Neuronal stem cell (in vitro differentiated cells): Measurements from ENCODE around the gene MYOZ3.

Experiments
- DNase-seq: peaks from one replicate; pipeline ENCODE4 v3.0.0-alpha.2; 2013; ENCODE audit warnings: low spot score
- H2AFZ ChIP-seq: one replicate; pipeline ENCODE4 v1.6.1; 2013; ENCODE audit warnings: mild to moderate bottlenecking, low read length, inconsistent platforms
- H2AK5ac ChIP-seq: 2 replicates; pipeline ENCODE4 v1.6.1; 2013; ENCODE audit warnings: low read depth, mild to moderate bottlenecking, inconsistent platforms, low read length, moderate library complexity, mixed read lengths
- H2BK120ac ChIP-seq: 2 replicates; pipeline ENCODE4 v1.6.1; 2013; ENCODE audit warnings: low read depth, mild to moderate bottlenecking, inconsistent platforms, low read length, moderate library complexity, mixed read lengths
- H2BK12ac ChIP-seq: one replicate; pipeline ENCODE4 v1.6.1; 2013; ENCODE audit warnings: low read length, inconsistent platforms
- H2BK15ac ChIP-seq: 2 replicates; pipeline ENCODE4 v1.6.1; 2013; ENCODE audit warnings: mild to moderate bottlenecking, low read length, inconsistent platforms, mixed read lengths
- H2BK5ac ChIP-seq: one replicate; pipeline ENCODE4 v1.6.1; 2013; ENCODE audit warnings: inconsistent platforms, mild to moderate bottlenecking, low read length, moderate library complexity
- H3K14ac ChIP-seq: one replicate; pipeline ENCODE4 v1.6.1; 2013; ENCODE audit warnings: low read length, inconsistent platforms
- H3K18ac ChIP-seq: 2 replicates; pipeline ENCODE4 v1.6.1; 2013; ENCODE audit warnings: low read length, inconsistent platforms
- H3K23ac ChIP-seq: 2 replicates; pipeline ENCODE4 v1.6.1; 2013; ENCODE audit warnings: low read depth, mild to moderate bottlenecking, mixed read lengths, low read length, inconsistent platforms; ENCODE audit not compliant: poor library complexity
- H3K27ac ChIP-seq: replicated peaks from 3 replicates; pipeline ENCODE4 v1.5.1; 2013; ENCODE audit warnings: low read length, inconsistent platforms
- H3K27me3 ChIP-seq, 3 experiments: 2 replicates each; pipeline ENCODE4 v1.6.1; 2013; ENCODE audit warnings: low read length in 3 of 3, mild to moderate bottlenecking in 2 of 3, inconsistent platforms in 1 of 3, low read depth in 1 of 3, mixed read lengths in 1 of 3, moderate library complexity in 1 of 3; ENCODE audit not compliant: control insufficient read depth in 3 of 3, insufficient read depth in 3 of 3
- H3K36me3 ChIP-seq, 2 donors: replicated peaks in 1 of 2; 2 replicates each; pipeline ENCODE4 v1.6.1; 2013; ENCODE audit warnings: low read length in 2 of 2; ENCODE audit not compliant: control insufficient read depth in 2 of 2, insufficient read depth in 2 of 2
- H3K4ac ChIP-seq: 2 replicates; pipeline ENCODE4 v1.6.1; 2013; ENCODE audit warnings: inconsistent platforms, mild to moderate bottlenecking, low read length, moderate library complexity
- H3K4me1 ChIP-seq, 2 donors: 1 replicate in 1 of 2; 2 replicates in 1 of 2; pipeline ENCODE4 v1.6.1; 2013; ENCODE audit warnings: low read length in 2 of 2, low read depth in 1 of 2; ENCODE audit not compliant: control insufficient read depth in 2 of 2, insufficient read depth in 1 of 2
- H3K4me2 ChIP-seq: one replicate; pipeline ENCODE4 v1.6.1; 2013; ENCODE audit warnings: mild to moderate bottlenecking, low read length, inconsistent platforms; ENCODE audit not compliant: insufficient read depth, poor library complexity, severe bottlenecking
- H3K4me3 ChIP-seq, 2 donors: 2 replicates each; pipeline ENCODE4 v1.5.1; 2013; ENCODE audit warnings: low read length in 2 of 2, mild to moderate bottlenecking in 2 of 2, inconsistent platforms in 1 of 2, moderate library complexity in 1 of 2
- H3K79me1 ChIP-seq: one replicate; pipeline ENCODE4 v1.6.1; 2013; ENCODE audit warnings: low read depth, mild to moderate bottlenecking, inconsistent platforms, low read length, moderate library complexity
- H3K9ac ChIP-seq: one replicate; pipeline ENCODE4 v1.6.1; 2013; ENCODE audit warnings: mild to moderate bottlenecking, low read depth, low read length, inconsistent platforms; ENCODE audit not compliant: poor library complexity
- H3K9me3 ChIP-seq, 2 donors: replicated peaks in 1 of 2; 2 replicates each; pipeline versions ENCODE3 to v1.6.1; 2013; ENCODE audit warnings: low read length in 2 of 2, mild to moderate bottlenecking in 2 of 2, inconsistent platforms in 1 of 2, low read depth in 1 of 2, mixed read lengths in 1 of 2, moderate library complexity in 1 of 2; ENCODE audit not compliant: control insufficient read depth in 2 of 2, insufficient read depth in 1 of 2
- H4K8ac ChIP-seq: one replicate; pipeline ENCODE4 v1.6.1; 2013; ENCODE audit warnings: low read depth, mild to moderate bottlenecking, inconsistent platforms, low read length, moderate library complexity
- H4K91ac ChIP-seq: one replicate; pipeline ENCODE4 v1.6.1; 2013; ENCODE audit warnings: low read length, low read depth, mild to moderate bottlenecking, inconsistent platforms; ENCODE audit not compliant: poor library complexity
- WGBS, 2 donors: extraction: QIAGEN DNeasy Blood & Tissue Kit; methylation state at CpG; one replicate each; pipeline ENCODE4 v1.1.7; 2013; ENCODE audit warnings: missing lambda C conversion rate in 2 of 2, mixed read lengths in 1 of 2; ENCODE audit not compliant: insufficient read length in 2 of 2, insufficient replicate concordance in 1 of 2; ENCODE audit errors: extremely low coverage in 2 of 2; 5-methylcytosine and 5-hydroxymethylcytosine counted together

MYOZ3 gene

GRCh38 chr5:150648294-150649107 is 12.6 kb upstream of the MYOZ3 start:
- H3K4me1 ChIP-seq: peaks cover 27 to 46% of the 10 kb centered on the region in 2 donors
- WGBS, 2 donors: no CpG with 5 or more reads among the region's 16 CpGs
- no peak overlapping the region for H4K91ac ChIP-seq
- H2BK120ac ChIP-seq: peak overlapping the region; percentile 81
- H3K18ac ChIP-seq: peak overlapping the region; percentile 93
- H3K36me3 ChIP-seq: no peaks in the 10 kb centered on the region
- no peak overlapping the region for H3K4ac ChIP-seq
- no peaks in the 10 kb centered on the region for H3K79me1 ChIP-seq
- no peak overlapping the region for H3K14ac ChIP-seq
- no peak overlapping the region for H3K23ac ChIP-seq
- H2BK15ac ChIP-seq: peak overlapping the region; percentile 96
- peak overlapping the region; percentile 62 for H2BK5ac ChIP-seq
- H3K9ac ChIP-seq: peak overlapping the region; percentile 24
- no peaks in the 10 kb centered on the region for H3K9me3 ChIP-seq
- peak overlapping the region; percentile 75 for H2BK12ac ChIP-seq
- no peak for DNase-seq
- no peaks in the 10 kb centered on the region for H3K27me3 ChIP-seq
- no peak overlapping the region for H3K4me2 ChIP-seq
- H3K27ac ChIP-seq: peak overlapping the region; percentile 50
- no peak overlapping the region for H4K8ac ChIP-seq
- peak overlapping the region; percentile 99 for H2AK5ac ChIP-seq
- no peak overlapping the region for H2AFZ ChIP-seq
- no peak overlapping the region for H3K4me3 ChIP-seq

GRCh38 chr5:150649108-150650020 is 11.7 kb upstream of the MYOZ3 start:
- no peak for DNase-seq
- Histone ChIP-seq H3K27me3 (no peaks in the 10 kb centered on the region), H3K36me3 (no peaks in the 10 kb centered on the region), H3K4me1 (peaks cover 27 to 44% of the 10 kb centered on the region in 2 donors), H3K9me3 (no peaks in the 10 kb centered on the region), H2AK5ac (peak overlapping the region; percentile 64), H3K4me3 (no peak overlapping the region), H4K8ac (no peak overlapping the region), H3K9ac (no peak overlapping the region), H2AFZ (no peak overlapping the region), H2BK5ac (no peak overlapping the region), H3K4me2 (no peak overlapping the region), H2BK12ac (peak overlapping the region; percentile 30), H3K23ac (no peak overlapping the region), H2BK120ac (peak overlapping the region; percentile 81), H3K14ac (no peak overlapping the region), H3K4ac (peak overlapping the region; percentile 44), H2BK15ac (no peak overlapping the region), H3K18ac (peak overlapping the region; percentile 71), H4K91ac (no peak overlapping the region), H3K79me1 (no peaks in the 10 kb centered on the region), H3K27ac (no peak overlapping the region)
- WGBS, 2 donors: no CpG with 5 or more reads among the region's 46 CpGs

GRCh38 chr5:150650021-150651006 is 10.7 kb upstream of the MYOZ3 start:
- Histone ChIP-seq H3K9ac (peak overlapping the region; percentile 78), H3K4ac (peak overlapping the region; percentile 44), H4K8ac (no peak overlapping the region), H3K4me3 (no peak overlapping the region), H3K4me1 (peaks cover 19 to 38% of the 10 kb centered on the region in 2 donors), H2BK12ac (peak overlapping the region; percentile 79), H2BK5ac (peak overlapping the region; percentile 31), H3K79me1 (no peaks in the 10 kb centered on the region), H2BK120ac (peak overlapping the region; percentile 1), H3K14ac (no peak overlapping the region), H2AK5ac (peak overlapping the region; percentile 84), H2AFZ (peak overlapping the region; percentile 63), H3K18ac (peak overlapping the region; percentile 86), H3K27me3 (no peaks in the 10 kb centered on the region), H4K91ac (no peak overlapping the region), H3K9me3 (no peaks in the 10 kb centered on the region), H3K23ac (no peak overlapping the region), H3K27ac (no peak overlapping the region), H2BK15ac (peak overlapping the region; percentile 30), H3K36me3 (no peaks in the 10 kb centered on the region), H3K4me2 (no peak overlapping the region)
- DNase-seq: no peak
- WGBS, 2 donors: no CpG with 5 or more reads among the region's 38 CpGs
